HL-60/S4 (cell line): ENCODE measurements around the gene GLCCI1.

Source experiments
- in situ Hi-C: fragments of 300-500 bp; cut with MboI; formaldehyde crosslinking; loops from 2 replicates; pipeline ENCODE4 v1.14.3; 2022; ENCODE audit warnings: low sequenced_read_pairs

The GLCCI1 gene

GRCh38 chr7:8126601-8127167 lies 158.1 kb downstream of the GLCCI1 start:
- in situ Hi-C loops: no loop called here

- in situ Hi-C loops: no loop called here
These were observed 160.1 kb downstream of the GLCCI1 start for GRCh38 chr7:8128449-8129317.

GRCh38 chr7:8129318-8129659 lies 160.7 kb downstream of the GLCCI1 start:
- in situ Hi-C loops: no loop called here

GRCh38 chr7:8130663-8131062 lies 162.1 kb downstream of the GLCCI1 start:
- in situ Hi-C loops: no loop called here

GRCh38 chr7:8131694-8132605 lies 163.4 kb downstream of the GLCCI1 start:
- in situ Hi-C loops: no loop called here

- in situ Hi-C loops: no loop called here
These were observed 164.7 kb downstream of the GLCCI1 start for GRCh38 chr7:8133188-8133848.

- in situ Hi-C loops: no loop called here
These were observed 165.6 kb downstream of the GLCCI1 start for GRCh38 chr7:8134089-8134733.

GRCh38 chr7:8135417-8135816 lies 166.8 kb downstream of the GLCCI1 start:
- in situ Hi-C loops: no loop called here

GRCh38 chr7:8136051-8136730 lies 167.6 kb downstream of the GLCCI1 start:
- in situ Hi-C loops: no loop called here
